HG02840 (cell line): Measurements from ENCODE around the gene ROMO1.

Experiments used
- ATAC-seq: cut with Tn5 transposase; IDR thresholded peaks from one replicate; pipeline ENCODE4 v1.9.1; 2021; ENCODE audit warnings: mild to moderate bottlenecking, moderate library complexity, moderate number of reproducible peaks; ENCODE audit not compliant: unreplicated experiment, low FRiP score

ROMO1 gene

DNA sequence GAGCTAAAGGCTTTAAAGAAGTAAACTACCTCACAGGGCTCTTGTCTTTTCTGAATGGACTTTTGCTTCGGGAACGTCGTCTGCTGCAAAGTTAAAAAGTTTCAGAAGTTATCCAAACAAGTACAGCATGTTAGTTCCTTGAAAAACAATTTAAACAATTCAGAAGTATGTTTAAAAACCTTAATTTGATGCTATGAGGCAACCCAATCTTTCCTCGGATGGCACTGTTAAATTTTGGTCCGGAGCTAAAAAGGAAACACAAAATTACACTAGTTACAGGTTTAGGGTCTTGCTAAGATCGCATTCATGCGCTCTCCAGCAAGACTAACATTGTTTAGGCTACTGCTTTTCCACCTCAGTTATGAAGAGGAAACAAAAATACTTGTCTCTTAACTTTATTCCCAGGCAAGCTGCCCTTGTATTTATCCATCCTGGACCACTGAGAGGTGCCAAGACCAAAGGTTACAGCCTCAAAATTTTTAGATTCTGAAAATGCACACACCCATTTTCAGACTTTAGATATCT is 30.1 kb downstream of the ROMO1 start:
- ATAC-seq = no peak

- no peak for ATAC-seq
Measured at GRCh38 chr20:35729836-35730582, 30.8 kb downstream of the ROMO1 start.

DNA sequence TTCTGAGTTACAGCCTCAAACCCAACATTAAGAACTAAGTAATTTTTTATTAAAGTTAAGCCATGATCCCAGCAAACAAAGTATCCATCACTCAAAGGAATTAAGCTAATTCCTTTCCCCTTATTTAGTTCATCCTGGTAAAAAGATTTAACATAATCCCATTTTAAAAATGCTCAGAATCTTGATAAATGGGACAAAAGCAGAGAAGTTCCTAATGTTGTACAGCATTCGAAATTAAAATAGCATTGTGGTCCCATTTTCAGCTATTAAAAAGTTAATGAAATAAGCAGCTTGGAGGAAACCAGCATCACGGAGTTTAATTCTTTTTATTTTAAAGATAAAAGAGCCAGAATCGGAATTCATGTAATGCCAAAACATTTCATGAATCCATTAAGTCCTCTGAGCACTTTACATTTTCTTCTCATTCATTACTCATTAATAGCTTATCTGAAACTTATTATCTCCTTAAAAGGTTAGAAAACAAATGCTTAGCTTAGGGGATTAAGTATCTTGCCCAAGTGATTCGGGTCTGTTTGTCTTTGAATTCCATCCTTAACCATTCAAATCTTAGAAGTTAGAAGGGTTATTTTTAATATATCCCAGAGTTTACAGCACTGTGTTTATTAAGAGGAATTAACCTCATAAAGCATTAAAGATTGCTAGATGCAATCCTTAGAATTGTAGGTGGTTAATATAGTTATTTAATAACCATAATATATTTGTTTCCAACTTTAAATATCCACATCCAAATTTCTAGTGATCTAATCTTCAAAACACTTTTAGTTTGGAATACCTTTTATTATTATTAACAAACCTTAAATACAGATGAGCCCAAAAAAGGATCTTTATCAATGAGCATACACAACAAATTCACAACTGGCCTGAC is 31.6 kb downstream of the ROMO1 start:
- ATAC-seq = no peak

- ATAC-seq = no peak
Measured at GRCh38 chr20:35731469-35731788, 32.2 kb downstream of the ROMO1 start.

- ATAC-seq = no peak
Measured at GRCh38 chr20:35731862-35732643, 32.8 kb downstream of the ROMO1 start.

DNA sequence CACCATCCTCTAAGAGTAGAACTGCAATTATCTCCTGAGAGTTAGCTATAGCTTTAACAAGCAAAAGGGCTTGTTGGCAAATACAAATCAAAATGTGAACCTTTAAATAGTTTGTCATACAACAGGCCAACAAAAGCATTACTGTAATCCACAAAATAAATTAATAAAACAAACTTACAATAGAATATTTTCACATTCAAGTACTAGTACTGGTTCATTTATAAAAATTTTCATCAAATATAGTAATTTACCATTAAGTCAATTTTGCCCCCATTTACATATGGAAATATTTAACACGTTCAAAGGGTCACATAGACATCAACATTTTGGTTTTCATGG is 33.4 kb downstream of the ROMO1 start:
- no peak for ATAC-seq

DNA sequence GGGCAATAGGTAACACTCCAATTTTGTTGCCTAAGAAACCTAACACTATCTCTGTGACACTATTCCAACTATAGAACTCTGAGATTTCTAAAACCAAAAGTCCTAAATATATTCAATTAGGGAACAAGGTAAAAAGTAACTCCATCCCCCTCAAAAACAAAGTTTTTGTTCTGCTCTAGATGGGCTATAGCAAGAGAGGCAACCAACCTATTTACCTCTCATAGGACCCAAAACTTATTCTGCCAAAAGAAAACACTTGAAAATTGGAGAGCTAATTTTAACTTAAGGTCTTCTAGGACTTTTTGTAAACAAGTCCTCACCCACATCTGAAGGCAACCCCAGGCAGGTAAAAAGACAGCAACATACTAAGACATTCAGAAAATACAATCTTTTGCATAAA is 35.2 kb downstream of the ROMO1 start:
- ATAC-seq = no peak

DNA sequence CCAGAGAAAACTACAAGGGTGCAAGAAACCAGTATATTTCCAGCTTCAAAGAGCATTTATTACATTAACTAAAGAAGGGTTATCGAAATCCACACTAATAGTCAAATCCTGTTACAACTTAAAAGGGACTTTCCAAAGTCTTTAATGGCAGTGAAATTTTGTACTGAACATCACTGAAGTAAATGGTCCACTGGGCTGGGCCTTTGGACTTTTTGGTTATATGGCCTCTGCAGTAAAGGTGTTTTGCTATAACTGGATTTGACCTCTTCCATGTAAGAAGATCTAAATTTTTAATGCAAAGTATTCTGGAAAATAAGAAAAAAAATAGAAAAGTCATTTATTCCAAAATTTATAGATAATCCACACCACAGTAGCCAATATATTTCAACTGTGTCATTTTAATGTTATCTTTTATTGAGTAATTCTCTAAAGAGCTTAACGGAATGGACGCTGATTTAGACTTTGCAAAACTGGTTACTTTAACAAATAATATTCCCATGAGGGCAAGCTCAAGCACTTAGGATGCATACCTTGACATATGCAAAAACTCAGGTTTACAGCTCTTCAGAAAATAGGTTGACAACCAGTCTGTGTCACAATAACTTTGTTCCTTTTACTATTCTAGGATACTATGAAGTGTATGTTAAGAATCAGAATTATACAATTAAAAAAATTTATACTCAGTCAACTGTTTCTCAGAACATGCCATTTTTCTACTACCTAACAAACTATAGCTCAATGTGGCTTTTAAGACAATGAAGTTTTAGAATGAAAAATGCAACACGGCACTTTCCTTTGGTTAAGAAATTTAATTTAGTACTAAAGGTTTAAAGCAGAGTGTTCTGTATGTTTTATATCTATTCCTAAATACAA is 35.8 kb downstream of the ROMO1 start:
- no peak for ATAC-seq

DNA sequence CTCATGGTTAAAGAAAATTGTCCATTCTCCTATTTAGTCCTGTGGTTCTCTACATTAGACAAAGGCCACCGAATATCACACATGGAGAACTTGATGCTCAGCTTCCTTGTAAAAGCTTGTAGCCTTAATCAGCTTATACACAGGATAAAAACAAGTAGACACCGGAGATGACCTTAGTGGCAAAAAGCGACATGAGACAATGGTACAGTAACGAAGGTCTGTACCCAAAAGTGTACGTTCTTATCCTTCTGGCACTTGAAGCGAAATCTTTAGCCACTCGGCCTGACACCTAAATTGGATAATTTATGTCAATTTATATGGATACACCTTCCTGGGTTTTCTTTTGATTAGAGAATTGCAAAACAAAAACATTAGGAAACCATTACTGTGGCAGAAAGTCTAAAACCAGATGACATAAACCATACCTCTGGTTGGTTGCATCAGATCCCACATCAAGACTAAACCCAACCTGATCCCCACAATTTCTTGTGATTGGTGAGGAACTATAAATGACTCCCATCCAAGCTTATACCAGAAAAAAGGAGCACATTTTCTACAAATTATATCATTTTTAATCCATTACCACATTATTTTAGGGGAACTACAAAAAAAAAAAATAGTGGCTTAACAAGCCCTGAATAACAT is 36.7 kb downstream of the ROMO1 start:
- ATAC-seq = no peak

GRCh38 chr20:35737865-35738333 is 38.7 kb downstream of the ROMO1 start:
- no peak for ATAC-seq

- no peak for ATAC-seq
Measured at GRCh38 chr20:35738410-35739179, 39.4 kb downstream of the ROMO1 start.

- ATAC-seq = no peak
Measured at GRCh38 chr20:35739294-35740163, 40.3 kb downstream of the ROMO1 start.

GRCh38 chr20:35741892-35742740 is 42.9 kb downstream of the ROMO1 start, which contains the start of gene RBM39:
Gene RBM39 (minus strand): TSS chr20:35742260. CDS start chr20:35740874, 1,386 bp downstream.
- ATAC-seq = peak; percentile 87

DNA sequence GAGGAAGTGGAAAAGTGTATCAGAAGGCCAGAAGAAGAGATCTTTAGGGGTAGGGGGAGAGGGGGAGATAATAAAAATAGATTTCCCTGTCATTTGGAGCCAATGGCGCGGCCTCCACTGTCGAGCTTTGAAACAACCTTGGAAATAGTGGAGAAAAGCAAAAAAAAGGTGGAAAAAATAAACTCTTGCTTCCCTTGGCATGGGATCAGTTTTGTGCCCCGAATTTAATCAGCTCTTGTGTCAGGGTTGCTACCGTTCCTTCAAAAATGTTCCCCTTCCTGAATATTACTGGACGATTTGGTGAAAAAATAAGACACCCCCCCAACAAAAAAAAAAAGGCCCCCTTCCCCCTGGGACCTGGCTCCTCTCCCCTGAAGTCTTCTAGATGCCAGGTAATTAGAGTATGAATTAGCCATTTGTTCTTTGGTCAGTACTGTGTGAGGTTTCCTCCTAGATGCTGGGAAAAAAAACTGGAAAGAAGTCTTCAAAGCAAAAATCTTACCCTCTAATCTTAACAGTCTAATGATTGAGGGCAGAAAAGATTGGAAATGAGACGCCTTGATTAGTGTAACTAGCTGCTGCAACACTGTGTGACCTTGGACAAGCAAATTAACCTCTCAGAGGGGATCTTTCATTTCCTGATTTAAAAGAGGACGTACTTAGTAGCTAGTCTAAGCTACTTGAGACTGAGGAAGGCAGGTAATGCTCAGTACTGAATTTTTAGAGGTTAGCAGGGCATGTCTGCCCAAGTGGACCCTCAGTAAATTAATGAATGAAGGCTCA is 43.7 kb downstream of the ROMO1 start:
- no peak for ATAC-seq

DNA sequence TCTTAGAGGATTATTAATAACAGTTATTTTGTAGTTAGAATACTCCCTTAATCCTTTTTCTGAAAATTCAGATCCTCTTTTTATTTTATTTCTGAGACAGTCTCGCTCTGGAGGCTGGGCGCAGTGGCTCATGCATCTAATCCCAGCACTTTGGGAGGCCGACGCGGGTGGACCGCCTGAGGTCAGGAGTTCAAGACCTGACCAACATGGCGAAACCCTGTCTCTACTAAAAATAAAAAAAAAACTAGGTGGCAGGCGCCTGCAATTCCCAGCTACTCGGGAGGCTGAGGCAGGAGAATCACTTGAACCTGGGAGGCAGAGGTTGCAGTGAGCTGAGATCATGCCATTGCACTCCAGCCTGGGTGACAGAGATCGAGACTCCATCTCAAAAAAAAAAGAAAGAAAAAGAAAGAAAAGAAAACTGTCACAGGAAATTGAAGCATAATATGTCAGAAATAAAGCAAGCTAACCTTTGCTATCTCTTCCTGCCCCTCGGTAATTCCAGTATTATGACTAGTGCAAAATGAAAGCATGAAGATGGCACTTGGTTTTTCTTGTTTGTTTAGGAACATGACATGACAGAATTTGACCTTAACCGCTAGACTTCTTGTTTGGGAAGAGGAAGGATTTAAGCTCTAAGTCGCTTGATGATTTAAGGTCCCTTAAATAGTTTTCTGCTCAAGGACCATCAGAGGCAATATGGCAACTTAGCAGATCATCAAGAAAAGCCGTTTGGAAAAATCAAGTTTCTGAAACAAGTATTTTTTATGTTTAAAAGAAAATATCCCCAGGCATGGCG is 44.7 kb downstream of the ROMO1 start:
- ATAC-seq = no peak
